Aortic smooth muscle cell (primary cell): ENCODE data around the gene JHY. TPM values are rescaled to one million over a fixed set of nuclear protein-coding genes. Genes with fewer than 3 reads are reported as not detected.

Source experiments
- total RNA-seq: library from RNA; depleted of rRNA; stranded (reverse); fragments of >200 nt; gene quantifications from 2 replicates; pipeline ENCODE4 v1.2.3, GENCODE V29; 2014

JHY gene
- 1.1 and 2.0 TPM in 2 replicates for total RNA-seq

DNA sequence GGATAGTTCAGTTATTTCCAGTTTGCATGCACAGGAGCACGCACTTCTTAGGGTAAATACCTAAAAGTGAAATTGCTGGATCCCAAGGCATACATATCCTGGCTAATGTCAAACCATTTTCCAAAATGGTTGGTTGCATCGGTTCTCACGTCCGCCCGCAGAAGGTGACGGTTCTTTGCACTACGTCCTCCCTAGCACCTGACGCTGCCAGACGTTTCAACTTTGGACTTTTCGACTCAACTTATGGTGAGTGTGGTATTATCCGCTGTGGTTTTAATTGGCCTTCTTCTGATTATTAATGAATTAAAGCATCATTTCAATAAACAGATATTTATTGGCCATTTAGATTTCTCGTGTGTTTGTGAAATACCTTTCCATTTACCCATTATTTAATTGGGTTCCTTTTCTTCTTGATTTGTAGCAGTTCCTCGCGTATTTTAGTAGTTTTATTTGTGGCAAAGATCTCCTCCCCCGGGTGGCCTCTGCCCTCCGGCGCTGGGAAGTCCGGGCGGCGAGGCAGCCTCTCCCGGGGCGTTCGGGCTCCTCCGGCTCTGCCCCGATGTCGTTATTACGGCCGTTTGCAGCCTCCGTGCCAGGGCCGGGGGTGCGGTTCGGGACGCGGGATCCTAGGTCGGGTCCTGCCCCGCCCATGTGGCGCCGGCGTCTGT, at the start of gene JHY:
TSS of gene JHY (plus strand) at position 571 of the 668 bp plus-strand sequence. CDS start 3,091 bp downstream, outside the sequence.

DNA sequence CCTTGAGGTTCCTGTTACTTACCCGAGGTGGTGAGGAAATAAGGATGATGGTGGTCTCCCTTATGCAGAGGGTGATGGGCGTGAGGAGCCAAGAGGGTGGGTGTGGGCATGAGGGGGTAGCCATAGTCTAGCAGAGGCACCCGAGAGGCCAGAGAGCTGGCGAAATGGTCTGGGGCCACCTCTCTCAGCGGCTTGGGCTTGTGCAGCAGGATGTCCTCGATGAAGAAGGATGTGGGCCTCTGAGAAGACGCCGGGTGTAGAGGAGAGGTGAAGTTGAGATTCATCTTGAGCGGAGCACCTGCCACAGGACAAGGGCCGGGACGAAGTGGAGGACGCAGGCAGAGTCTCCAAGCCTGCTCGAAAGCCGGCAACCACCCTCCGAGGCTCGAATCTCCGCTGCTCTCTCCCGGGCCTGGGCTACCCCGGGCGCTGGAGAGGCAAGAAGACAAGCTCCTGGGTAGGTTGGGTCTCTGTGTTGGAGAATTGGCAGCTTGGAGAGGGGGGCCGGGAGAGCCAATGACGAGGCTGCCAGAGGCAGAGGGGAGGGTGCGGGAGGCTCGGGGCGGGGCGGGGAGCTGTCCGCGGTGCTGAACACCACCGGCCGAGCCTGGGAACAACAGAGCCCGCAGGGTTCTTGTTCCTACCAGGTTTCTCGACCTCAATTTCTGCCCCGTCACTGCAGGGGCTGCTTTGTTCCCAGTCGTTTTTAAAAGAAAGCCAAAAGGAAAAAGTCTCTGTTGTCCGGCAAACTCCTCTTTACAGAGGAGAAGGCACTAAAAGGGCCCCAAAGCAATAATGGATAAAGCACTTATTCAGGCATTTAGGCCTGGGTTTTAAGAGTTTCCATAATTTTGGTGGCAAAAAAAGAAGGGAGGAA, 99.1 kb downstream of the JHY start, which contains the start of gene BSX:
TSS of gene BSX (minus strand) at position 447 of the 877 bp plus-strand sequence. CDS start at position 284, 163 bp downstream.

Other genes with a start within 250 kb of the JHY start
- 18.0 and 24.2 TPM in 2 replicates for gene UBASH3B, start 227.0 kb upstream of the JHY start, total RNA-seq
- not detected in 2 replicates for gene CRTAM, start 44.3 kb upstream of the JHY start, total RNA-seq
- gene BSX, start 99.1 kb downstream of the JHY start, total RNA-seq = not detected in 2 replicates
- 2,330 and 2,896 TPM in 2 replicates for gene HSPA8, start 179.4 kb downstream of the JHY start, total RNA-seq